Measurements from ENCODE around the gene CCDC141.

Gene CCDC141

DNA sequence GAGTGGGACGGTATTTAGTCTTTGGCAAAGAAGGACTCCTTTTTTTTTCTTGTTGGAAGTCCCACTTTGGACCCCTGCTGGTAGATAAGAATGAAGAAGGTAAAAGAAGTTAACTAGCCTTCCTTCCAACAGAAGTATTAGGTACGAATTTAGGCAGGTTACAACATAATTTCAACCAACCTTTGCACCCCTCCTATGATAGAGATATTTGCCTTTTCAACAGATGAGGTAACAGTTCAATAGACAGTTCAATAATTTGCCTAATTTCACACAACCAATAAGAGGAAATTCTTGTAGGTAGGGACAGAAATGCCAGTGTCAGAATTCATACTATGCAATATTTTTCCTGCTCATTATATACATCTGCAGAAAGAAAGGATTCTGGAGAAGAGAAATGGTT lies 100.8 kb downstream of the CCDC141 start:
- Histone ChIP-seq H3K4me3 (replicated peaks; ENCODE audit: low read depth, low read length) (no peak overlapping the region), H3K36me3 (ENCODE audit: control insufficient read depth, insufficient read depth, low read length) (no peaks in the 10 kb centered on the region), H3K27me3 (replicated peaks; ENCODE audit: control insufficient read depth, insufficient read depth, low read length) (no peaks in the 10 kb centered on the region; the same call in 1 of the 2 replicates)
- no peak for TF ChIP-seq CTCF (IDR thresholded peaks at IDR 0.05; ENCODE audit: insufficient read depth, low read length, poor library complexity, severe bottlenecking)
- no peak for DNase-seq (ENCODE audit: extremely low read depth, insufficient read length)

GRCh38 chr2:178947006-178947405 lies 102.9 kb downstream of the CCDC141 start:
- no peaks in the 10 kb centered on the region; the same call in 1 of the 2 replicates for H3K27me3 ChIP-seq (replicated peaks; ENCODE audit: control insufficient read depth, insufficient read depth, low read length)
- DNase-seq (ENCODE audit: extremely low read depth, insufficient read length), result no peak
- no peak overlapping the region for H3K4me3 ChIP-seq (replicated peaks; ENCODE audit: low read depth, low read length)
- H3K36me3 ChIP-seq (ENCODE audit: control insufficient read depth, insufficient read depth, low read length), result no peaks in the 10 kb centered on the region
- TF ChIP-seq CTCF (IDR thresholded peaks at IDR 0.05; ENCODE audit: insufficient read depth, low read length, poor library complexity, severe bottlenecking), result no peak

DNA sequence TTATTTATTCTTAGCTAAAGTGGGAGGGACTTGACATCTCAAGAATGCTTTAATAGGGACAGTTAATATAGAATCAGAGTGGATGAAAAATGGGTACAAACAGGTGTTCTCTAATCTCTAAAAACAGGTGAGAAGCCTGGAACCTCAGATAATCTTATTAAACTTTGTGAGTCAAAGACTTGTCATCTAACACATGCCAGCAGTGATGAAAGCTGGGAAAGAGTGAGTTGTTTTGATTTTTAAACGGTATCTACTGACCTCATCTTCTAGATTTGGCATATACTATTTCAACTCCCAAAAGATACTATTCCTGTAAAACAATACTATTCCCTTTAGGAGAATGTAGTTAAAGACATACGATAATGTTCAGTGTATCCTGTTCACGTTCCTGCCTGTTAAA lies 103.4 kb downstream of the CCDC141 start:
- DNase-seq (ENCODE audit: extremely low read depth, insufficient read length), result no peak
- H3K4me3 ChIP-seq (replicated peaks; ENCODE audit: low read depth, low read length), result no peak overlapping the region
- TF ChIP-seq CTCF (IDR thresholded peaks at IDR 0.05; ENCODE audit: insufficient read depth, low read length, poor library complexity, severe bottlenecking), result no peak
- H3K27me3 ChIP-seq (replicated peaks; ENCODE audit: control insufficient read depth, insufficient read depth, low read length), result no peaks in the 10 kb centered on the region; the same call in 1 of the 2 replicates
- no peaks in the 10 kb centered on the region for H3K36me3 ChIP-seq (ENCODE audit: control insufficient read depth, insufficient read depth, low read length)

GRCh38 chr2:178943745-178944144 lies 106.2 kb downstream of the CCDC141 start:
- DNase-seq (ENCODE audit: extremely low read depth, insufficient read length), result no peak
- Histone ChIP-seq H3K27me3 (replicated peaks; ENCODE audit: control insufficient read depth, insufficient read depth, low read length) (no peaks in the 10 kb centered on the region; the same call in 1 of the 2 replicates), H3K36me3 (ENCODE audit: control insufficient read depth, insufficient read depth, low read length) (no peaks in the 10 kb centered on the region), H3K4me3 (replicated peaks; ENCODE audit: low read depth, low read length) (no peak overlapping the region)
- TF ChIP-seq CTCF (IDR thresholded peaks at IDR 0.05; ENCODE audit: insufficient read depth, low read length, poor library complexity, severe bottlenecking), result no peak

GRCh38 chr2:178934571-178934970 lies 115.4 kb downstream of the CCDC141 start:
- Histone ChIP-seq H3K4me3 (replicated peaks; ENCODE audit: low read depth, low read length) (no peak overlapping the region), H3K27me3 (replicated peaks; ENCODE audit: control insufficient read depth, insufficient read depth, low read length) (no peaks in the 10 kb centered on the region), H3K36me3 (ENCODE audit: control insufficient read depth, insufficient read depth, low read length) (no peaks in the 10 kb centered on the region)
- no peak for DNase-seq (ENCODE audit: extremely low read depth, insufficient read length)
- no peak for TF ChIP-seq CTCF (IDR thresholded peaks at IDR 0.05; ENCODE audit: insufficient read depth, low read length, poor library complexity, severe bottlenecking)

GRCh38 chr2:178933493-178933892 lies 116.4 kb downstream of the CCDC141 start:
- no peak for DNase-seq (ENCODE audit: extremely low read depth, insufficient read length)
- Histone ChIP-seq H3K4me3 (replicated peaks; ENCODE audit: low read depth, low read length) (no peak overlapping the region), H3K27me3 (replicated peaks; ENCODE audit: control insufficient read depth, insufficient read depth, low read length) (no peaks in the 10 kb centered on the region), H3K36me3 (ENCODE audit: control insufficient read depth, insufficient read depth, low read length) (no peaks in the 10 kb centered on the region)
- no peak for TF ChIP-seq CTCF (IDR thresholded peaks at IDR 0.05; ENCODE audit: insufficient read depth, low read length, poor library complexity, severe bottlenecking)

Data from GM06990 (cell line).